ENCODE data around the gene ANXA6. TPM values are rescaled to one million over a fixed set of nuclear protein-coding genes. Genes with fewer than 3 reads are reported as not detected.

ANXA6 gene
- total RNA-seq, 3 donors from 2014 or later (not counting 1 experiment from before 2014, with no cell fraction given), result 504 to 629 (median 535) TPM

GRCh38 chr5:151128817-151129216, 28.8 kb downstream of the ANXA6 start:
- H3K27ac Mint-ChIP-seq, result peak overlapping the region; percentile 50 to 82
- H3K9me3 ChIP-seq (ENCODE audit: control insufficient read depth, insufficient read depth, low read length), result no peaks in the 10 kb centered on the region
- H3K4me3 Mint-ChIP-seq, result no peak overlapping the region
- no peaks in the 10 kb centered on the region for H3K27me3 Mint-ChIP-seq (ENCODE audit: low read depth in 2 of 2)
- TF ChIP-seq, protein P1, sequence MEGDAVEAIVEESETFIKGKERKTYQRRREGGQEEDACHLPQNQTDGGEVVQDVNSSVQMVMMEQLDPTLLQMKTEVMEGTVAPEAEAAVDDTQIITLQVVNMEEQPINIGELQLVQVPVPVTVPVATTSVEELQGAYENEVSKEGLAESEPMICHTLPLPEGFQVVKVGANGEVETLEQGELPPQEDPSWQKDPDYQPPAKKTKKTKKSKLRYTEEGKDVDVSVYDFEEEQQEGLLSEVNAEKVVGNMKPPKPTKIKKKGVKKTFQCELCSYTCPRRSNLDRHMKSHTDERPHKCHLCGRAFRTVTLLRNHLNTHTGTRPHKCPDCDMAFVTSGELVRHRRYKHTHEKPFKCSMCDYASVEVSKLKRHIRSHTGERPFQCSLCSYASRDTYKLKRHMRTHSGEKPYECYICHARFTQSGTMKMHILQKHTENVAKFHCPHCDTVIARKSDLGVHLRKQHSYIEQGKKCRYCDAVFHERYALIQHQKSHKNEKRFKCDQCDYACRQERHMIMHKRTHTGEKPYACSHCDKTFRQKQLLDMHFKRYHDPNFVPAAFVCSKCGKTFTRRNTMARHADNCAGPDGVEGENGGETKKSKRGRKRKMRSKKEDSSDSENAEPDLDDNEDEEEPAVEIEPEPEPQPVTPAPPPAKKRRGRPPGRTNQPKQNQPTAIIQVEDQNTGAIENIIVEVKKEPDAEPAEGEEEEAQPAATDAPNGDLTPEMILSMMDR (IDR thresholded peaks at IDR 0.05), result no peak
- DNase-seq, result no peak
- H3K36me3 ChIP-seq (ENCODE audit: control insufficient read depth, insufficient read depth, low read length), result peaks cover 97% of the 10 kb centered on the region
- H3K9me3 Mint-ChIP-seq, result no peaks in the 10 kb centered on the region
- WGBS (ENCODE audit: insufficient coverage), result 86% methylated on average over 4 of the region's 4 CpGs
- peaks cover 36 to 51% of the 10 kb centered on the region in 2 donors for H3K4me1 Mint-ChIP-seq
- H3K4me1 ChIP-seq (ENCODE audit: control insufficient read depth, insufficient read depth, low read length), result peaks cover 41% of the 10 kb centered on the region
- peaks cover 33% of the 10 kb centered on the region for H3K36me3 Mint-ChIP-seq
- intact Hi-C loops (cut with micrococcal nuclease), result no loop called here
- no peak for ATAC-seq
- no peaks in the 10 kb centered on the region for H3K27me3 ChIP-seq (ENCODE audit: control insufficient read depth, insufficient read depth, low read length)
- no peak overlapping the region for H3K27ac ChIP-seq (ENCODE audit: low read length)
- H3K4me3 ChIP-seq (ENCODE audit: low read length), result no peak overlapping the region

- no peak overlapping the region for H3K27ac ChIP-seq (ENCODE audit: low read length)
- H3K27me3 ChIP-seq (ENCODE audit: control insufficient read depth, insufficient read depth, low read length), result no peaks in the 10 kb centered on the region
- Mint-ChIP-seq H3K9me3 (no peaks in the 10 kb centered on the region), H3K4me1 (peaks cover 36 to 47% of the 10 kb centered on the region in 2 donors), H3K27me3 (ENCODE audit: low read depth in 2 of 2) (no peaks in the 10 kb centered on the region), H3K4me3 (no peak overlapping the region), H3K36me3 (peaks cover 27% of the 10 kb centered on the region), H3K27ac (peak overlapping the region; percentile 50 to 82)
- H3K4me1 ChIP-seq (ENCODE audit: control insufficient read depth, insufficient read depth, low read length), result peaks cover 45% of the 10 kb centered on the region
- no peak for DNase-seq
- no peak for ATAC-seq
- no peak overlapping the region for H3K4me3 ChIP-seq (ENCODE audit: low read length)
- intact Hi-C loops (cut with micrococcal nuclease), result no loop called here
- WGBS (ENCODE audit: insufficient coverage), result 93% methylated on average over 8 of the region's 8 CpGs
- TF ChIP-seq, protein P1 (IDR thresholded peaks at IDR 0.05), result no peak
- peaks cover 97% of the 10 kb centered on the region for H3K36me3 ChIP-seq (ENCODE audit: control insufficient read depth, insufficient read depth, low read length)
- H3K9me3 ChIP-seq (ENCODE audit: control insufficient read depth, insufficient read depth, low read length), result no peaks in the 10 kb centered on the region
Measured at GRCh38 chr5:151127926-151128325, 29.7 kb downstream of the ANXA6 start.

- intact Hi-C loops (cut with micrococcal nuclease), result loop anchor here (1.0 kb wide), 2 partner anchors 38 to 113 kb away; no protein-coding TSS in a partner anchor
- H3K36me3 Mint-ChIP-seq, result peaks cover 26% of the 10 kb centered on the region
- ATAC-seq (peak; percentile 72 to 76 (median 76)), DNase-seq (peak; percentile 69 to 83)
- Histone ChIP-seq H3K9me3 (ENCODE audit: control insufficient read depth, insufficient read depth, low read length) (no peaks in the 10 kb centered on the region), H3K27ac (ENCODE audit: low read length) (peak overlapping the region; percentile 54), H3K4me1 (ENCODE audit: control insufficient read depth, insufficient read depth, low read length) (peaks cover 30% of the 10 kb centered on the region), H3K27me3 (ENCODE audit: control insufficient read depth, insufficient read depth, low read length) (no peaks in the 10 kb centered on the region), H3K4me3 (ENCODE audit: low read length) (no peak overlapping the region), H3K36me3 (ENCODE audit: control insufficient read depth, insufficient read depth, low read length) (peaks cover 97% of the 10 kb centered on the region)
- TF ChIP-seq, protein P1 (IDR thresholded peaks at IDR 0.05), result peak; percentile 84
- H3K27me3 Mint-ChIP-seq (ENCODE audit: low read depth in 2 of 2), result no peaks in the 10 kb centered on the region
- no peaks in the 10 kb centered on the region for H3K9me3 Mint-ChIP-seq
- H3K4me3 Mint-ChIP-seq, result no peak overlapping the region
- peak overlapping the region; percentile 50 to 82 for H3K27ac Mint-ChIP-seq
- WGBS (ENCODE audit: insufficient coverage), result 14% methylated on average over 9 of the region's 9 CpGs
- peaks cover 34 to 43% of the 10 kb centered on the region in 2 donors for H3K4me1 Mint-ChIP-seq
Measured at GRCh38 chr5:151126199-151126645, 31.4 kb downstream of the ANXA6 start.

DNA sequence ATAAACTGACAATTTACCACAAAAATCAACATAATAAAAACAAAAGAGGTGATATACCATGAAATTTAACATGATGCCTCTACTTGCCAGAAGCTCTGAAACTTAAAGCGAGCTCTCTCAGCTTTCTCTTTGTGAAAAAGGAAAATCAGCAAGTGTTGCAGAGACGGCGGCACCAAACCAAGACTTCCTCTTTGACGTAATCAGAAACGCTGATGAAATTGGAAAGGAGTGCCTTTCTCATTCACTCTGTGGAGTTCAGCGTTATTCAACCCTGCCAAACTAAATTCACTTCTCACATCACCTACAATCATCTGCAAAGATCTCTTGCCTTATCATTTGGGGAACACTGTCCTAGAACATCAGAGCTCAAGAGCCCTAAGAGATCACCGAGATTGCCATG, 32.2 kb downstream of the ANXA6 start:
- WGBS (ENCODE audit: insufficient coverage), result 43% methylated on average over 7 of the region's 7 CpGs
- Mint-ChIP-seq H3K36me3 (peaks cover 33% of the 10 kb centered on the region), H3K4me1 (peaks cover 41 to 50% of the 10 kb centered on the region in 2 donors), H3K9me3 (no peaks in the 10 kb centered on the region), H3K4me3 (no peak overlapping the region), H3K27me3 (ENCODE audit: low read depth in 2 of 2) (no peaks in the 10 kb centered on the region), H3K27ac (peak overlapping the region; percentile 50 to 82)
- H3K4me1 ChIP-seq (ENCODE audit: control insufficient read depth, insufficient read depth, low read length), result peaks cover 30% of the 10 kb centered on the region
- H3K4me3 ChIP-seq (ENCODE audit: low read length), result no peak overlapping the region
- intact Hi-C loops (cut with micrococcal nuclease), result no loop called here
- H3K36me3 ChIP-seq (ENCODE audit: control insufficient read depth, insufficient read depth, low read length), result peaks cover 97% of the 10 kb centered on the region
- TF ChIP-seq, protein P1 (IDR thresholded peaks at IDR 0.05), result no peak
- H3K27me3 ChIP-seq (ENCODE audit: control insufficient read depth, insufficient read depth, low read length), result no peaks in the 10 kb centered on the region
- peak in 1 of 2 donors; percentile 60 for DNase-seq
- peak overlapping the region; percentile 62 for H3K27ac ChIP-seq (ENCODE audit: low read length)
- no peaks in the 10 kb centered on the region for H3K9me3 ChIP-seq (ENCODE audit: control insufficient read depth, insufficient read depth, low read length)
- ATAC-seq, result no peak

Data from natural killer cell (primary cell).